Measurements from ENCODE around the gene RASEF. TPM values are rescaled to one million over a fixed set of nuclear protein-coding genes. Genes with fewer than 3 reads are reported as not detected.

Gene RASEF
- total and polyA plus RNA-seq, 10 of the 15 experiments (the other 5 are each of a cell fraction or from before 2014, with no cell fraction given) = under 0.01 to 0.04 (median 0.01) TPM; not detected in 7

- Histone ChIP-seq H3K4me3 (no peak overlapping the region), H3K9me3 (replicated peaks; ENCODE audit: control insufficient read depth, insufficient read depth, low read length) (no peaks in the 10 kb centered on the region), H3K27ac (ENCODE audit: control insufficient read depth, insufficient read depth) (no peak overlapping the region), H3K27me3 (replicated peaks in 1 of 2; ENCODE audit: control insufficient read depth in 2 of 2, insufficient read depth in 2 of 2, low read length in 1 of 2) (no peaks in the 10 kb centered on the region), H3K9ac (ENCODE audit: control insufficient read depth, insufficient read depth, low read length) (no peak overlapping the region), H4K20me1 (ENCODE audit: control insufficient read depth, insufficient read depth) (no peaks in the 10 kb centered on the region), H3K4me2 (ENCODE audit: control insufficient read depth, insufficient read depth) (no peak overlapping the region), H3K36me3 (ENCODE audit: control insufficient read depth in 2 of 2, insufficient read depth in 2 of 2, low read length in 1 of 2) (no peaks in the 10 kb centered on the region), H3K4me1 (ENCODE audit: control insufficient read depth, insufficient read depth, low read length) (no peaks in the 10 kb centered on the region), H3K79me2 (ENCODE audit: control insufficient read depth, insufficient read depth, low read length) (no peaks in the 10 kb centered on the region), H2AFZ (ENCODE audit: control insufficient read depth, low read depth, low read length) (no peak overlapping the region)
- ATAC-seq (no peak), FAIRE-seq (no peak), DNase-seq (ENCODE audit: low read depth, low spot score) (no peak)
- RAD21 ChIA-PET (ENCODE audit: unreplicated experiment) = no interaction called here
- intact Hi-C loops (cut with micrococcal nuclease; ENCODE audit: unreplicated experiment) (no loop called here), in situ Hi-C loops (cut with MboI) (no loop called here)
- BruUV-seq (replicated peaks) = no TSS peak
- CTCF ChIA-PET = no interaction called here
- TF ChIP-seq E2F8 (IDR thresholded peaks at IDR 0.05; ENCODE audit: low read depth, partially characterized antibody) (no peak), PRDM15 (CRISPR knock-in tag; IDR thresholded peaks at IDR 0.05) (no peak), ETV6 (conservative IDR thresholded peaks at IDR 0.05 in 1 of 2, IDR thresholded peaks at IDR 0.05 in 1 of 2; ENCODE audit: borderline replicate concordance in 1 of 2, low read depth in 1 of 2) (no peak), BRCA1 (IDR thresholded peaks at IDR 0.05; ENCODE audit: low read depth, low read length) (no peak), KLF5 (IDR thresholded peaks at IDR 0.05; ENCODE audit: partially characterized antibody) (no peak), RBBP5 (conservative IDR thresholded peaks at IDR 0.05) (no peak), SIN3A (IDR thresholded peaks at IDR 0.05; ENCODE audit: low read depth, low read length) (no peak), MAX (IDR thresholded peaks at IDR 0.05; ENCODE audit: low read depth, low read length) (no peak), SMARCA5 (IDR thresholded peaks at IDR 0.05) (no peak)
- POLR2A ChIA-PET = no interaction called here
- SMC1A ChIA-PET (ENCODE audit: uncharacterized antibody, unreplicated experiment) = no interaction called here
These were observed 45.3 kb upstream of the RASEF start for GRCh38 chr9:83108208-83108607.
